Measurements from ENCODE around the gene SMURF2.

Gene SMURF2

DNA sequence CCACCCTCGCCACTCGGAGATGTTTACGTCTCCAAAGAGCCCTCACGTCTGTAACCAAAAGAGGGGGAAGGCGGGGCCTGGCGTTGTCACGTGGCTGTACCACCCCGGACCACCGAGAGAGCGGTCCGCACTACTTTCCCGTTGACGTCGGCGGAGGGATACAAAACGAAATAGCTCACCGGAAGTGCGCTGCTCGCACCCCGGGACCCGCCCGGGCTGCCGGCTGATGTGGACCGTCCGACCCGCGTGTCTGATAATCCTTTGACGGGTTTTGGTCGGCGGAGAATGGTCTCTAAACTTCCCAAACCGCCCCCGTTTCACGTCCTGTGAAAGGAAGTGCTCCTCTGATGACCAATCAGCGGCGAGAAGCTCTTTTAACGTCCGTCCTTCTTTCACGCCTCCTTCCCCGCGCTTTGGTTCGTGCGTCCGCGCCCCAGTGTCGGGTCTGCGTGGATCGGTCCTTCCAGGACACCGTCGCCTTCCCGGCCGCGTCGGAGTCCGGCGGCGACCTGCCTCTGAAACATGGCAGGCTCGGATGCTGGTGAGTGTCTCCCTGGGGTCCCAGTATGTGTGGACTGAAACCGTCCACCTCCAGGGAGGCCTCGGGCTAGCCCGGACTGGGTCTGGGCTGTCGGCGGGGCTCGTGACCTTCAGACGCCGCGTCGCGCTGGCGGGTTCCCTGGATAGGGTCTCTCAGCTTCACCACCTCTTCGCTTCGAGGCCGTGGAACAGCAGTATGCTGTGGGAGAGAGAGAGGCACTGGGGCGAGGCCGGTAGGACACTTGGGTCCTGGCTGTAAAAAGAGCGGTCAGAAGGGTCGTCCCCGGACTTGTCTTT is 155.3 kb downstream of the SMURF2 start, which contains the start of gene CEP95:
CEP95 (plus strand) TSS at position 402 of the 837 bp plus-strand sequence; CDS start at position 523, 121 bp downstream.
- Mint-ChIP-seq H3K9me3 (no peaks in the 10 kb centered on the region), H3K36me3 (ENCODE audit: low read depth) (peaks cover 59% of the 10 kb centered on the region), H3K4me1 (peaks cover 52% of the 10 kb centered on the region), H3K4me3 (peak within 1 kb of the TSS; percentile 97 to 100 (median 99)), H3K27me3 (ENCODE audit: low read depth) (no peaks in the 10 kb centered on the region), H3K27ac (peak within 1 kb of the TSS; percentile 100)
- TF ChIP-seq, protein P1, sequence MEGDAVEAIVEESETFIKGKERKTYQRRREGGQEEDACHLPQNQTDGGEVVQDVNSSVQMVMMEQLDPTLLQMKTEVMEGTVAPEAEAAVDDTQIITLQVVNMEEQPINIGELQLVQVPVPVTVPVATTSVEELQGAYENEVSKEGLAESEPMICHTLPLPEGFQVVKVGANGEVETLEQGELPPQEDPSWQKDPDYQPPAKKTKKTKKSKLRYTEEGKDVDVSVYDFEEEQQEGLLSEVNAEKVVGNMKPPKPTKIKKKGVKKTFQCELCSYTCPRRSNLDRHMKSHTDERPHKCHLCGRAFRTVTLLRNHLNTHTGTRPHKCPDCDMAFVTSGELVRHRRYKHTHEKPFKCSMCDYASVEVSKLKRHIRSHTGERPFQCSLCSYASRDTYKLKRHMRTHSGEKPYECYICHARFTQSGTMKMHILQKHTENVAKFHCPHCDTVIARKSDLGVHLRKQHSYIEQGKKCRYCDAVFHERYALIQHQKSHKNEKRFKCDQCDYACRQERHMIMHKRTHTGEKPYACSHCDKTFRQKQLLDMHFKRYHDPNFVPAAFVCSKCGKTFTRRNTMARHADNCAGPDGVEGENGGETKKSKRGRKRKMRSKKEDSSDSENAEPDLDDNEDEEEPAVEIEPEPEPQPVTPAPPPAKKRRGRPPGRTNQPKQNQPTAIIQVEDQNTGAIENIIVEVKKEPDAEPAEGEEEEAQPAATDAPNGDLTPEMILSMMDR (IDR thresholded peaks at IDR 0.05; ENCODE audit: unreplicated experiment in 3 of 3), result no peak

DNA sequence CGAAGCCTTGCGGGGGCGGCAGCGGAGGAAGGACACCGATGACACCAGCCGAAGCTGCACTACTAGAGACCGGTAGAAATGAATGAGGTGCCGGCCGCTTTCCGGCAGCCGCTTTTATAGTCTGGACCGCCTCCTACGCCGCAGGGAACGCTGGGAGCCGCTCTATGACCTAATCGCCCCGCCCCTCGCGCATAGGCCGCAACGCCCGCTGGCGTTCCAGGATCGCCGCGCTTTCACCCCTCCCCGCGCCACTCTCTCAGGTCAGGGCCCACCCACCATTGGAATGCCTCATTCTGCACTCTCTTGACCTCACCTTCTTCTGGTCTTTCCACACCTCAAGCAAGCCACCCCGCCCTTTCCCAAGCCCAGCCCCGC is 155.9 kb downstream of the SMURF2 start, which contains the start of gene DDX5:
DDX5 (minus strand) TSS at position 89 of the 375 bp plus-strand sequence. CDS start 170 bp downstream, outside the sequence.
- H3K36me3 Mint-ChIP-seq (ENCODE audit: low read depth), result peaks cover 60% of the 10 kb centered on the region
- H3K27ac Mint-ChIP-seq, result peak within 1 kb of the TSS; percentile 100
- peaks cover 52% of the 10 kb centered on the region for H3K4me1 Mint-ChIP-seq
- H3K4me3 Mint-ChIP-seq, result peak within 1 kb of the TSS; percentile 97 to 100 (median 99)
- TF ChIP-seq, protein P1 (IDR thresholded peaks at IDR 0.05; ENCODE audit: unreplicated experiment in 3 of 3), result no peak
- no peaks in the 10 kb centered on the region for H3K9me3 Mint-ChIP-seq
- H3K27me3 Mint-ChIP-seq (ENCODE audit: low read depth), result no peaks in the 10 kb centered on the region

DNA sequence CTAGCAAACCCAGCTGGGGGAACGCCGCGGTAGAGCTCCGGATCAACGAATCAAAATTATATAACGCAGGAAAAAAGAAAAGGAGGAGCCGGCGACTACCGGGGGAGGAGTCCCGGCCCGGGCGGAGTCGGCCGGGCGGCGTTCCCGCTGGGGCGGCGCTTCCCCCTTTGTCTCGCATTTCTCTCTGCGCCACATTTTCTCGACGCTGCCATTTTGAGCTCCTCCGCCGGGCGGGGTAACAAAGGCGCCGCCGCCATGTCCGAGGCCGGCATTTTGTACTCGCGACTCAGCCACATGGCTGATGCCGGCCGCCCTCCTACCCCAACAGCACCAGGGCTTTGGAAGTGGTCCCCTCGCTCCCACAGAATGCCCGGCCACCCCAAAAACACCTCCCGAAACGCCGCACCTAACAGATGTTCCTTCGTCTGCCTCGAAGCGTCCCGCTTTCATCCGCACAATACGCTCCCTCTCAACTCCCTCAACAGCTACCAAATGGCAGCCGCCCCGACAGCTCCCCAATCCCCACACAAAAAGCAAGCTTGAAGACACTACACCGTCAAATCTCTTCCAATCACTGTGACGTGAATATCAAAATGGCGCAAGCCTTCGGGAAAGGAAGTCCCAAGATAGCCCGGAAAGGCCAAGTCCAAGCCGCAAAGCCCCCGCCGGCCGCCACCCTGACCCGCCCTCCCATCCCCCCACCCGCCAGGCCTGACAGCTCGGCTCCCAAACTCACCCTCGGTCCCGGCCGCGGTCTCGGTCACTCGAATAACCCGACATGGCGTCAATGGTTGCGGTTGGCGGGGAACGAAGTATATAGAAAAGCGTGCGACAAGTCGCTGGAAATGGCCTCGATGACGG is 156.5 kb downstream of the SMURF2 start:
- H3K36me3 Mint-ChIP-seq (ENCODE audit: low read depth), result peaks cover 61% of the 10 kb centered on the region
- TF ChIP-seq, protein P1 (IDR thresholded peaks at IDR 0.05; ENCODE audit: unreplicated experiment in 3 of 3), result no peak
- H3K9me3 Mint-ChIP-seq, result no peaks in the 10 kb centered on the region
- peaks cover 55% of the 10 kb centered on the region for H3K4me1 Mint-ChIP-seq
- H3K27ac Mint-ChIP-seq, result peak overlapping the region; percentile 100
- peak overlapping the region; percentile 97 to 100 (median 99) for H3K4me3 Mint-ChIP-seq
- H3K27me3 Mint-ChIP-seq (ENCODE audit: low read depth), result no peaks in the 10 kb centered on the region

- TF ChIP-seq, protein P1 (IDR thresholded peaks at IDR 0.05; ENCODE audit: unreplicated experiment in 3 of 3), result no peak
- Mint-ChIP-seq H3K4me3 (peak overlapping the region; percentile 97 to 100 (median 99)), H3K27me3 (ENCODE audit: low read depth) (no peaks in the 10 kb centered on the region), H3K9me3 (no peaks in the 10 kb centered on the region), H3K36me3 (ENCODE audit: low read depth) (peaks cover 61% of the 10 kb centered on the region), H3K4me1 (peaks cover 59% of the 10 kb centered on the region), H3K27ac (peak overlapping the region; percentile 100)
Observed at GRCh38 chr17:64504769-64505339, 157.3 kb downstream of the SMURF2 start.

DNA sequence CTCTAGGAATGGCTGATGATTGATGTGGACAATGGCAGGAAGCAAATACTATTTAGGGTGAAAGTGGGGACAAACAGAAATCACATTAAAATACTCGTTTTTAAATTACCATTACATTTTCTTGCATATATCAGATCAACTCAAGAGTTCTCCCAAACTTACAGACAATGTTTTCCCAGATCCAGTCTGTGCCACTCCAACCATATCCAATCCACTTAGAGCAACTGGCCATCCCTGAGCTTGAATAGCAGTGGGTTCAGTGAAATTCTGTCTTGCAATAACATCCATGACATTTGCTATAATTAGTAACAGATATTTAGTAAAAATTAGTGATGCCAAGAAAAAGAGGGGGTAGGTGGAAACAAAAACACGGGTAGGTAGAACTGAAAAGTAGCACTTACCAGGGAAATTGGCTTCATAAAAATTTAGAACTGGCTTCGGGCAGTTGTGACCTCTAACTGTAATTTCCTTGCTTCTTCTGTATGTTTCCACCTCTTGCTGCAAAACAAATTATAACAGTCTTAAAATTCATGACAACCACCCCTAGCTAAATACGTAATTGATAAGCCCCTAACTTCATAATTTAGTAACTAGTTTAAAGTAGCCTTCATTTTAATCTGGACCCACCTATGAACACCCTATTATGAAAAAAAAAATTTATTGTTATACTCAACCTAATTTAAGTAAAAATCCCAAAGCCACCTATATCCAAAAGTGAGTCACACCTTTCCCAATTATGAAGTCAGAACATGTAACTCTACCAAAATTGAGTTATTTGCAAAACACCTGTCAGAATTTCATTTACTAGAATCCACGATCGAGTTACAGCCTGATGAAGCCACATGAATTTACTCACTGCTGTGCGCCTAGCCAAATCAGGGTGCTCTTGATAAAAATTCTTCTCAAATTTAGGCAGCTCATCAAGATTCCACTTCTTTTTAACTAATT is 158.0 kb downstream of the SMURF2 start:
- Mint-ChIP-seq H3K27me3 (ENCODE audit: low read depth) (no peaks in the 10 kb centered on the region), H3K9me3 (no peaks in the 10 kb centered on the region), H3K36me3 (ENCODE audit: low read depth) (peaks cover 65% of the 10 kb centered on the region), H3K4me3 (peak overlapping the region; percentile 97 to 100 (median 99)), H3K4me1 (peaks cover 58% of the 10 kb centered on the region), H3K27ac (peak overlapping the region; percentile 100)
- TF ChIP-seq, protein P1 (IDR thresholded peaks at IDR 0.05; ENCODE audit: unreplicated experiment in 3 of 3), result no peak
